WI38 (cell line): ENCODE data around the gene FUCA2.
A peak's percentile ranks its signal among the peaks of the same experiment; 100 is the strongest.
"Not testable (repeated sequence)": the region's sequence is repeated elsewhere in the genome, so short reads cannot be mapped to it uniquely, and the experiment has no call there.

Source experiments
- H3K4me3 ChIP-seq: 2 replicates; pipeline ENCODE4 v1.5.1; 2011; ENCODE audit warnings: low read depth, mild to moderate bottlenecking, control low read depth, low read length
- CTCF ChIP-seq: IDR thresholded peaks from 2 replicates; pipeline ENCODE4 v1.5.1; 2012; ENCODE audit warnings: low read depth, mild to moderate bottlenecking, control low read depth, low read length

FUCA2 gene

DNA sequence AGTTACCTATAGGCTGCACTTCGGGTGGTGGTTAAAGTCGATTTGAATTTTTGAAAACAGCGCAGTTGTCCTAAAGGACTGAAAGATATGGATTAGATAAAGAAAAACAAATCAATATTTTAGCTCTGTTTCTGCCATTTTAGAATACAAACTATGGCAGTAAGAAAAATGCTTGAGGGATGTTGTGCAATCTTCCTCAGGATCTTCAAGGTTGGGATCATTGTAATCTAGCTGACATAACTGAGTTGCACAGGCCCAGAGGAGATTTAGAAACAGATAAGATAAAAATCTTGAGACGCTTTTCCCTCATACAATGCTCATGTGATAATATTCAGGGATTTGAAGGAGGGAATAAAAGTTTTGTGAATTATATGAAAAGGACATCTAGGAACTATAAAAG is 60.0 kb downstream of the FUCA2 start:
- no peak for TF ChIP-seq CTCF
- peak overlapping the region; percentile 97 for H3K4me3 ChIP-seq

- peak within 1 kb of the TSS; percentile 97 for H3K4me3 ChIP-seq
- no peak for TF ChIP-seq CTCF
Observed at GRCh38 chr6:143450453-143451371, 60.8 kb downstream of the FUCA2 start, which contains the start of the genes ADAT2 and PEX3. TSS of gene ADAT2 (minus strand) at chr6:143450695. CDS start at chr6:143450658, 37 bp downstream. TSS of gene PEX3 (plus strand) at chr6:143450805. CDS start at chr6:143451043, 238 bp downstream.

GRCh38 chr6:143449714-143450452 is 61.6 kb downstream of the FUCA2 start:
- H3K4me3 ChIP-seq, result peak overlapping the region; percentile 97

DNA sequence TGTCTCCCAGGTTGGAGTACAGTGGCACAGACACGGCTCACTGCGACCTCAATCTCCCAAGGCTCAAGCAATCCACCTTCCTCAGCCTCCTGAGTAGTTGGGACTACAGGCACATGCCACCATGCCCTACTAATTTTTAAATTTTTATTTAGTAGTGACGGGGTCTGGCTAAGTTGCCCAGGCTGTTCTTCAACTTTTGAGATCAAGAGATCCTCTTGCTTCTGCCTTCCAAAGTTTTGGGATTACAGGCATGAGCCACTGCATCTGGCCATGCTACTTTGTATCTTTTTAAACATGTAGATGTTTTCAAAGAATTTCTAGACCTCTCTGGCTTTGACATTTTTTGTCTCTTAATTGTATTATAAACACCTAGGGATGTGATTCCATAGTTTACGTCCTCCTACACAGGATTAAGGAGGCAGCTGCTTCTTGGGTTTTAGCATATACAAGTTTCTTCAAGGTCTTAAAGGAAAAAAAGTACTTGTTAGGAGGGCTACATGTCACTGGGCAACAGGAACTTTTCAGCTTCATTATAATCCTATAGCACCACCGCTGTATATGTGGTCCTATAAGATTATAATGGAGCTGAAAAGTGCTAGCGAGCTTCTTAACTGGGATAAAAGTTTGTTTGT is 62.3 kb downstream of the FUCA2 start:
- H3K4me3 ChIP-seq, result peak overlapping the region; percentile 97
- TF ChIP-seq CTCF, result no peak

More at GRCh38 chr6:143449714-143450452, 61.6 kb downstream of the FUCA2 start:
- no peak for TF ChIP-seq CTCF

GRCh38 chr6:143447865-143448264 is 63.7 kb downstream of the FUCA2 start:
- H3K4me3 ChIP-seq, result not testable (repeated sequence)
